GM23248 (cell line): Measurements from ENCODE around the gene TBC1D2.

Experiments used
- EZH2 ChIP-seq: fragments of 200-600 bp; sonication (generic); IDR thresholded peaks from 2 replicates; pipeline ENCODE4 v1.6.1; 2018; ENCODE audit warnings: antibody characterized with exemption, mild to moderate bottlenecking; ENCODE audit not compliant: insufficient read depth, poor library complexity, severe bottlenecking
- EZH2phosphoT487 ChIP-seq: fragments of 200-600 bp; sonication (generic); IDR thresholded peaks from 2 replicates; pipeline ENCODE4 v1.6.1; 2018; ENCODE audit warnings: antibody characterized with exemption, moderate library complexity, mild to moderate bottlenecking, low read depth; ENCODE audit not compliant: insufficient read depth

DNA sequence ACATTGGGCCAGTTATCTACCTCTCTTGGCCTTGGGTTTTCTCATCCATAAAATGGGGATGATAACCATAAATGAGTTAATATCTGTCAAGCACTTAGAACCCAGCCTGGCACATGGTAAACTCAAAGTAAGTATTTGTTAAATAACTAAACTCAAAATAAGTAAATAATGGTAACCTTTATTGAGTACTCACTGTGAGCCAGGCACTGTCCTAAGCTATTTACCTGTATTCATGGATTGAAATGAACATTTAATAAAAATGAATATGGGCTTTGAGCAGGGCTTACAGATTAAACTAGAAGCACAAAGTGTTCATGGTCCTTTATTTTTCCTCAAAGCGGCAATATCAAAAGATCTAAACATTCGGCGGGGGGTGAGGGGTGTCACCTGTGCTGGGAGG lies 79.7 kb downstream of the TBC1D2 start:
- TF ChIP-seq EZH2phosphoT487 (no peak), EZH2 (no peak)
